Smooth muscle cell of the umbilical artery (primary cell): ENCODE results near the gene STK17B. TPM values are rescaled to one million over a fixed set of nuclear protein-coding genes. Genes with fewer than 3 reads are reported as not detected.

Experiments used
- total RNA-seq: library from RNA; depleted of rRNA; stranded (reverse); fragments of >200 nt; gene quantifications from 2 replicates; pipeline ENCODE4 v1.2.3, GENCODE V29; 2014

The STK17B gene
- total RNA-seq, result 46.9 and 76.8 TPM in 2 replicates

DNA sequence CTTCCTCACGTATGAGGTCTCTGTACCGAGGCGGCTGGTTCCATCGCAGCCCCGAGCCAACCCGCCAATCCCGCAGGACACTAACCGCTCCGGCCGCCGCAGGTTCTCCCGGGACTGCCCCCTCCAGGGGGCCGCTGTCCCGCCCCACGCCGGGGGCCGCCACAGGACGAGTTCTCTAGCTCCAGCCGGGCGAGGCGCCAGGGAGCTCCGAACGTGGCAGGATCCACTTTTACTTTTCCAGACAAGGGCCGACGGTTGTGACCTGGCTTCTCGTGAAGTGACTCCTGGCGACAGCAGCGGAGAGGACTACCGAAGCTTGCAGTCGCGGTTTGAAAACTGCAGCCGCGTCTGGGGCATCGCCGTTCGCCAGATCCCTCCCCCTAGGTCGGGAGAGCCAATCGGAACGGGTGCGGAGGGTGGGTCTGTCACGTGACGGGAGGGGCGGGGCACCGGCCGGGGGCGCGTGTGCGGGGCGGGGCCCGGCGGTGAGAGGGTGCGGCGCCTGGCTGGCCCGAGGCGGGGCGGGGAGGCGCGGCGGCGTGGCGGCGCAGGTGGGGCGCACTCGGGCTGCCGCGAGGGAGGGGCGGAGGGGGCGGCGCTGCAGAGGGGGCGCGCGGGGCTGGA lies at the start of gene STK17B:
STK17B (minus strand) TSS at position 331 of the 624 bp plus-strand sequence. CDS start 8,195 bp downstream, outside the sequence.

Other genes with a start within 250 kb of the STK17B start
- gene DNAH7, start 102.7 kb downstream of the STK17B start, total RNA-seq, result 0.28 and 0.30 TPM in 2 replicates